Mesenchymal stem cell (in vitro differentiated cells and primary cell): ENCODE results near the gene CLDN20.
A peak's percentile ranks its signal among the peaks of the same experiment; 100 is the strongest.
"Not testable (repeated sequence)": the region's sequence is repeated elsewhere in the genome, so short reads cannot be mapped to it uniquely, and the experiment has no call there.

Experiments used
- DNase-seq: peaks from one replicate; pipeline ENCODE4 v3.0.0-alpha.2; 2013
- H2AFZ ChIP-seq: one replicate; pipeline ENCODE4 v1.6.1; 2013; ENCODE audit warnings: low read depth, mild to moderate bottlenecking, control low read depth, inconsistent platforms, low read length, moderate library complexity
- H2AK5ac ChIP-seq: 2 replicates; pipeline ENCODE4 v1.6.1; 2013; ENCODE audit warnings: low read length, moderate library complexity, mild to moderate bottlenecking, inconsistent platforms; ENCODE audit not compliant: severe bottlenecking
- H2BK120ac ChIP-seq: one replicate; pipeline ENCODE4 v1.6.1; 2013; ENCODE audit warnings: low read depth, mild to moderate bottlenecking, inconsistent platforms, low read length, moderate library complexity
- H2BK12ac ChIP-seq, 2 experiments: one replicate each; pipeline ENCODE4 v1.6.1; 2013; ENCODE audit warnings: inconsistent platforms in 2 of 2, low read length in 2 of 2, mild to moderate bottlenecking in 2 of 2, moderate library complexity in 2 of 2, control low read depth in 1 of 2
- H2BK15ac ChIP-seq: one replicate; pipeline ENCODE4 v1.6.1; 2013; ENCODE audit warnings: mild to moderate bottlenecking, low read depth, inconsistent platforms; ENCODE audit not compliant: poor library complexity, severe bottlenecking
- H2BK5ac ChIP-seq: 2 replicates; pipeline ENCODE4 v1.6.1; 2013; ENCODE audit warnings: low read depth, mild to moderate bottlenecking, low read length, control low read depth, inconsistent platforms; ENCODE audit not compliant: poor library complexity, severe bottlenecking
- H3K14ac ChIP-seq, 2 experiments: one replicate each; pipeline ENCODE4 v1.6.1; 2013; ENCODE audit warnings: inconsistent platforms in 2 of 2, low read length in 2 of 2, control low read depth in 1 of 2, mild to moderate bottlenecking in 1 of 2, moderate library complexity in 1 of 2
- H3K18ac ChIP-seq, 2 experiments: one replicate each; pipeline ENCODE4 v1.6.1; 2013; ENCODE audit warnings: inconsistent platforms in 2 of 2, low read length in 2 of 2, control low read depth in 1 of 2, low read depth in 1 of 2, mild to moderate bottlenecking in 1 of 2
- H3K23ac ChIP-seq, 2 experiments: one replicate each; pipeline ENCODE4 v1.6.1; 2013; ENCODE audit warnings: inconsistent platforms in 2 of 2, low read length in 2 of 2, mild to moderate bottlenecking in 2 of 2, moderate library complexity in 2 of 2, control low read depth in 1 of 2
- H3K27ac ChIP-seq: 2 replicates; pipeline ENCODE4 v1.5.1; 2013; ENCODE audit warnings: mild to moderate bottlenecking, moderate library complexity, low read length, control low read depth, inconsistent platforms; ENCODE audit not compliant: poor library complexity, severe bottlenecking
- H3K27me3 ChIP-seq, 2 experiments: 2 replicates each; pipeline versions ENCODE4 v1.6.1 to v1.7.0; 2013; ENCODE audit warnings: low read length in 2 of 2, mild to moderate bottlenecking in 2 of 2, moderate library complexity in 2 of 2, control low read depth in 1 of 2, inconsistent platforms in 1 of 2; ENCODE audit not compliant: control insufficient read depth in 1 of 2, insufficient read depth in 1 of 2
- H3K36me3 ChIP-seq, 2 experiments: 2 replicates each; pipeline versions ENCODE4 v1.6.1 to v1.7.0; 2013; ENCODE audit warnings: low read length in 2 of 2, control low read depth in 1 of 2, inconsistent platforms in 1 of 2, low read depth in 1 of 2, mild to moderate bottlenecking in 1 of 2; ENCODE audit not compliant: insufficient read depth in 2 of 2, control insufficient read depth in 1 of 2
- H3K4ac ChIP-seq, 2 experiments: one replicate each; pipeline ENCODE4 v1.6.1; 2013; ENCODE audit warnings: inconsistent platforms in 2 of 2, low read length in 2 of 2, mild to moderate bottlenecking in 2 of 2, moderate library complexity in 2 of 2, control low read depth in 1 of 2, low read depth in 1 of 2
- H3K4me1 ChIP-seq: 2 replicates; pipeline ENCODE4 v1.6.1; 2013; ENCODE audit warnings: low read depth, low read length, control low read depth; ENCODE audit not compliant: control insufficient read depth, insufficient read depth
- H3K4me2 ChIP-seq: 2 replicates; pipeline ENCODE4 v1.6.1; 2013; ENCODE audit warnings: low read length, mild to moderate bottlenecking, inconsistent platforms; ENCODE audit not compliant: poor library complexity, severe bottlenecking
- H3K4me3 ChIP-seq, 2 experiments: 2 replicates each; pipeline versions ENCODE4 v1.5.1 to v1.7.0; 2013; ENCODE audit warnings: low read length in 2 of 2, mild to moderate bottlenecking in 2 of 2, control low read depth in 1 of 2, low read depth in 1 of 2; ENCODE audit not compliant: insufficient read depth in 1 of 2
- H3K79me1 ChIP-seq: replicated peaks from 2 replicates; pipeline ENCODE4 v1.6.1; 2013; ENCODE audit warnings: mild to moderate bottlenecking, control low read depth, low read length, inconsistent platforms; ENCODE audit not compliant: poor library complexity, severe bottlenecking
- H3K9ac ChIP-seq: 2 replicates; pipeline ENCODE4 v1.7.0; 2013; ENCODE audit warnings: mild to moderate bottlenecking, low read length, moderate library complexity
- H3K9me3 ChIP-seq: 2 replicates; pipeline ENCODE4 v1.7.0; 2013; ENCODE audit warnings: mild to moderate bottlenecking, low read length; ENCODE audit not compliant: control insufficient read depth
- H4K8ac ChIP-seq: one replicate; pipeline ENCODE4 v1.6.1; 2013; ENCODE audit warnings: inconsistent platforms, mild to moderate bottlenecking, low read length, moderate library complexity
- H4K91ac ChIP-seq: one replicate; pipeline ENCODE4 v1.6.1; 2013; ENCODE audit warnings: mild to moderate bottlenecking, low read length, inconsistent platforms
- WGBS: methylation state at CpG from one replicate; pipeline ENCODE4 v1.1.7; 2013; ENCODE audit warnings: mixed read lengths; 5-methylcytosine and 5-hydroxymethylcytosine counted together

Gene CLDN20

DNA sequence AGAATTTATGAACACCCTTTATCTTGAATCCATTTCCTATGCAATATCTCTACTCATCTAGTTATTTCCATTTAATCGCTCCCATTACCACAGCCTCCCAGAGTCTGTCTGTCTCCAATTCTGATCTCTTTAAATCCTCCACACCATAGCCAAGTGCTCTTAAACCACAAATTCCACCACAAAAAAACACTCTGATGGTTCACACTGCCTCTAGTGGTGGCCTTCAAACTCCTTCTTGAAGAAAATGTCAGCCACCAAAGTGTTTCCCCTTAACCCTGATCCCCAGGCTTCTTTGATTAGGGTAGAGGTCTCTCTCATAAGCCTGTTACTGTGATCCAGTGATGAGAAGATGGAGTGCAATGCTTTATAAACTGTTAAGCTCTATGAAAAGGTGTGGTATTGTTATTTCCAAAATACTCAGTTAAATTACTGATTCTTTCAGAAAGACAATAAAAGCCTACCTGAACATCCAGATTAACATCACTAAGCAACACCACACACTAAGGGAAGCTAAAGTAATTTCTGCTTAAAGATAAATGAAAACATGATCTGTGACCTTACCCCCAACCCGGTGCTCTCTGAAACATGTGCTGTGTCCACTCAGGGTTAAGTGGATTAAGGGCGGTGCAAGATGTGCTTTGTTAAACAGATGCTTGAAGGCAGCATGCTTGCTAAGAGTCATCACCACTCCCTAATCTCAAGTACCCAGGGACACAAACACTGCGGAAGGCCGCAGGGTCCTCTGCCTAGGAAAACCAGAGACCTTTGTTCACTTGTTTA lies 4.5 kb downstream of the CLDN20 start:
- WGBS, result 79% methylated on average over 1 of the region's 5 CpGs
- H2BK120ac ChIP-seq, result not testable (repeated sequence)

DNA sequence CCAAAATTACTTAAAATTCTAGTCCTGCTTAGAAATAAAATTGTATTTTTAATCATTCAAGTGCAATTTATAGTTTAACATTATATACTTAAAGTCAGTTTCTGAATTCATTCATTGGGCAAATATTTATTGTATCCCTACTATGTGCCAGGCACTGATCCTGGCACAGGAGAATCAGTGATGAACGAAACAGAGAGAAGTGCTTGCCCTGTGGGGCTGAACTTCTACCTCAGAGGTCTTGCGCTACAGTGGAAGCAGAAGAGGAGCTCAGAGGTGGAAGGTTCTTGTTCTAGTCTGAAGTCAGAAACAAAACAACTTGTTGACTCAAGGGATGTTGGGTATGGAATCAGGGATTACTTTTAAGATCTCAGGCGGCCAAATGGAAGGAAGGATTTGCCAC lies 6.0 kb downstream of the CLDN20 start:
- H3K27me3 ChIP-seq, result no peaks in the 10 kb centered on the region
- H3K9me3 ChIP-seq, result no peaks in the 10 kb centered on the region
- H3K14ac ChIP-seq, result no peak overlapping the region
- H3K36me3 ChIP-seq, result peaks cover 0 to 4% of the 10 kb centered on the region in 2 experiments
- no peaks in the 10 kb centered on the region for H3K4me1 ChIP-seq
- H3K4me2 ChIP-seq, result no peak overlapping the region
- no peak overlapping the region for H2AFZ ChIP-seq
- no peak overlapping the region for H2AK5ac ChIP-seq
- H2BK5ac ChIP-seq, result no peak overlapping the region
- H3K79me1 ChIP-seq, result peaks cover 14% of the 10 kb centered on the region
- no peak overlapping the region for H2BK120ac ChIP-seq
- no peak overlapping the region for H3K4me3 ChIP-seq
- peak overlapping the region; percentile 45 to 72 for H3K18ac ChIP-seq
- H3K23ac ChIP-seq, result no peak overlapping the region
- H4K91ac ChIP-seq, result peak overlapping the region; percentile 57
- WGBS, result 97% methylated on average over 3 of the region's 3 CpGs
- no peak overlapping the region for H3K9ac ChIP-seq
- H2BK12ac ChIP-seq, result peak overlapping the region in 1 of 2 experiments; percentile 98
- H3K4ac ChIP-seq, result no peak overlapping the region
- H3K27ac ChIP-seq, result no peak overlapping the region
- H2BK15ac ChIP-seq, result peak overlapping the region; percentile 63
- peak overlapping the region; percentile 42 for H4K8ac ChIP-seq
- no peak for DNase-seq

More for the DNA sequence above, 4.5 kb downstream of the CLDN20 start:
- H4K8ac ChIP-seq, H3K9me3 ChIP-seq, H3K27me3 ChIP-seq, H2BK15ac ChIP-seq, H3K9ac ChIP-seq, H2BK12ac ChIP-seq, H3K4me1 ChIP-seq, H3K4me2 ChIP-seq, H2BK5ac ChIP-seq, H4K91ac ChIP-seq, H3K23ac ChIP-seq, H2AFZ ChIP-seq, H3K27ac ChIP-seq, H2AK5ac ChIP-seq, H3K4ac ChIP-seq, H3K4me3 ChIP-seq, H3K36me3 ChIP-seq, H3K14ac ChIP-seq: not testable (repeated sequence)
- peaks cover 19% of the 10 kb centered on the region for H3K79me1 ChIP-seq
- DNase-seq, result peak; percentile 79
- H3K18ac ChIP-seq, result peak overlapping the region in 1 of 2 experiments; percentile 43

DNA sequence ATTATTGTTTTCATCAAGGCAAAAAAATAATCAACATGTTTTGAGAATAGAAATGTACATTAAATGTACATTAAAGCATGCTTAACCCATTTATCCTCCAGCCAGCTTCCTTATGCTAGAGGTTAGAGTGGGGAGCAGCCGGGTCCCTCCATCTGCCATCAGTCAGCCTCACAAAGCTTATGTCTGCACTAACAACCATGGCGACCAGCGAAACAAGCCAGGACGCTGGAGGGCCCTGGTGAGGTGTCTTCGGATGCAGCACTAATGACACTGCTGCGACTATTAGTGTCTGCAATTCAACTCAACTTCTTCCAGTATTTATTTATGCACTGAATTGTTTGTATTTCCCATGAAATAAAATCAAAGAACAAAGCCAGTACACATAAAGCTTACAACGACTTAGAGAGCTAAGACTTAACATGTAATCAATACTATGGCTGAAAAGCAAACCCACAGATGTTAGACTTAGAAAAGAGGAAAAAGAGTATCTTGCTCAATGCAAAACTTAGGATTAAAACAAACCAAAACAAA lies 6.8 kb downstream of the CLDN20 start:
- DNase-seq, result no peak
- Histone ChIP-seq H3K4me3 (no peak overlapping the region), H3K18ac (peak overlapping the region; percentile 22 to 65), H3K14ac (no peak overlapping the region), H3K27me3 (no peaks in the 10 kb centered on the region), H4K91ac (no peak overlapping the region), H2BK15ac (no peak overlapping the region), H3K27ac (no peak overlapping the region), H4K8ac (no peak overlapping the region), H2AFZ (no peak overlapping the region), H2BK120ac (no peak overlapping the region), H3K23ac (no peak overlapping the region), H3K4me1 (no peaks in the 10 kb centered on the region), H3K4ac (no peak overlapping the region), H2BK5ac (no peak overlapping the region), H3K9ac (no peak overlapping the region), H3K9me3 (no peaks in the 10 kb centered on the region), H2BK12ac (peak overlapping the region in 1 of 2 experiments; percentile 8), H3K79me1 (peaks cover 13% of the 10 kb centered on the region), H3K36me3 (peaks cover 0 to under 1% of the 10 kb centered on the region in 2 experiments), H2AK5ac (no peak overlapping the region), H3K4me2 (no peak overlapping the region)
- WGBS, result 86% methylated on average over 5 of the region's 7 CpGs

DNA sequence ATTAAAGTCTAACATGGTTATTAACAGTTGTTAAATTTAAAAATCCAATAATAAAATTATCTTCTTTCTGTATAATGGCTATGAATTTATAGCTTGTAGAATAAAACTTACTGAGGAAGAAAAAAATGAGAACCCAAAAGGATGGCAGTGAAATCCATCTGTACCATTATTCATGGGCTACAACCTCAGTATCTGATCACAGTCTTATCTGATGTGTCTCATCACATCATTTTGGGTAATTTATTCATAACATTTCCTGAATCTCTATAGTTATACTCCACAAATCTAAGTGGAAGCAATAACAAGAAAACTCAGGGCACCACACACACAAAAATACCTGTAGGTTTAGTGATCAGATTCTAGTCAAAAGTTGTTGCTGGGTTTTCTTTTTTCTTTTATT lies 7.3 kb downstream of the CLDN20 start:
- no peaks in the 10 kb centered on the region for H3K27me3 ChIP-seq
- peaks cover 0 to 3% of the 10 kb centered on the region in 2 experiments for H3K36me3 ChIP-seq
- no peak overlapping the region for H4K91ac ChIP-seq
- no peak overlapping the region for H3K4ac ChIP-seq
- H3K14ac ChIP-seq, result no peak overlapping the region
- H2BK120ac ChIP-seq, result no peak overlapping the region
- no peak overlapping the region for H2BK15ac ChIP-seq
- no peak overlapping the region for H3K9ac ChIP-seq
- H3K27ac ChIP-seq, result no peak overlapping the region
- no peak overlapping the region for H2AK5ac ChIP-seq
- H3K9me3 ChIP-seq, result no peaks in the 10 kb centered on the region
- H4K8ac ChIP-seq, result no peak overlapping the region
- no peaks in the 10 kb centered on the region for H3K4me1 ChIP-seq
- no peak overlapping the region for H2BK12ac ChIP-seq
- DNase-seq, result no peak
- H3K79me1 ChIP-seq, result peaks cover 15% of the 10 kb centered on the region
- no peak overlapping the region for H3K4me3 ChIP-seq
- no peak overlapping the region for H3K18ac ChIP-seq
- H2BK5ac ChIP-seq, result no peak overlapping the region
- H2AFZ ChIP-seq, result no peak overlapping the region
- no peak overlapping the region for H3K23ac ChIP-seq
- H3K4me2 ChIP-seq, result no peak overlapping the region
